Thymus (tissue), 11 donors: ENCODE measurements around the gene CCDC167. TPM values are rescaled to one million over a fixed set of nuclear protein-coding genes. Genes with fewer than 3 reads are reported as not detected.

Experiments used
- DNase-seq, 9 donors: peaks; one replicate each; pipeline ENCODE4 v3.0.0-alpha.2; 2013; ENCODE audit warnings: low spot score in 9 of 9, low read depth in 6 of 9, missing footprints in 1 of 9
- H3K27ac ChIP-seq, 2 donors: one replicate each; pipeline ENCODE4 v1.5.1; 2013; ENCODE audit warnings: control low read depth in 1 of 2, low read depth in 1 of 2, low read length in 1 of 2, mild to moderate bottlenecking in 1 of 2, moderate library complexity in 1 of 2
- H3K27me3 ChIP-seq, 2 donors: one replicate each; pipeline ENCODE4 v1.5.1; 2013; ENCODE audit warnings: low read length in 1 of 2; ENCODE audit not compliant: control insufficient read depth in 2 of 2, insufficient read depth in 1 of 2
- H3K36me3 ChIP-seq, 2 donors: one replicate each; pipeline ENCODE4 v1.5.1; 2013; ENCODE audit warnings: low read length in 1 of 2, mild to moderate bottlenecking in 1 of 2, moderate library complexity in 1 of 2; ENCODE audit not compliant: control insufficient read depth in 2 of 2, insufficient read depth in 2 of 2
- H3K4me1 ChIP-seq, 2 donors: one replicate each; pipeline ENCODE4 v1.5.1; 2013; ENCODE audit warnings: low read length in 2 of 2; ENCODE audit not compliant: control insufficient read depth in 2 of 2, insufficient read depth in 2 of 2
- H3K4me3 ChIP-seq, 2 donors: one replicate each; pipeline ENCODE4 v1.5.1; 2013; ENCODE audit warnings: low read length in 2 of 2, control low read depth in 1 of 2, mild to moderate bottlenecking in 1 of 2
- H3K9me3 ChIP-seq, 2 donors: one replicate each; pipeline ENCODE4 v1.5.1; 2013; ENCODE audit warnings: low read length in 1 of 2, mild to moderate bottlenecking in 1 of 2; ENCODE audit not compliant: control insufficient read depth in 2 of 2, insufficient read depth in 1 of 2
- WGBS: extraction: QIAGEN DNeasy Blood & Tissue Kit; methylation state at CpG from one replicate; pipeline ENCODE4 v1.1.7; 2013; 5-methylcytosine and 5-hydroxymethylcytosine counted together
- polyA plus RNA-seq: library from polyadenylated mRNA; stranded (reverse); fragments of 200-250 nt; gene quantifications from one replicate; pipeline ENCODE4 v1.2.3, GENCODE V29; 2013
- total RNA-seq: library from RNA; stranded (reverse); fragments of 120-200 nt; gene quantifications from one replicate; pipeline ENCODE4 v1.2.4, GENCODE V29; 2013
- donor health status: healthy.

CCDC167 gene
- total and polyA plus RNA-seq, 2 donors, result 54.9 to 122 TPM

GRCh38 chr6:37516076-37516919 lies 16.6 kb upstream of the CCDC167 start:
- peak overlapping the region; percentile 39 to 43 for H3K4me3 ChIP-seq
- peaks cover 75 to 94% of the 10 kb centered on the region in 2 donors for H3K4me1 ChIP-seq
- DNase-seq, result peak in 6 of 9 donors; percentile 74 to 94 (median 84)
- peak overlapping the region; percentile 92 to 95 for H3K27ac ChIP-seq
- WGBS, result 10% methylated on average over 18 of the region's 18 CpGs
- H3K27me3 ChIP-seq, result peaks cover 0 to 13% of the 10 kb centered on the region in 2 donors
- peaks cover 0 to 3% of the 10 kb centered on the region in 2 donors for H3K9me3 ChIP-seq
- no peaks in the 10 kb centered on the region for H3K36me3 ChIP-seq

- peak overlapping the region; percentile 92 to 95 for H3K27ac ChIP-seq
- H3K27me3 ChIP-seq, result peaks cover 0 to 13% of the 10 kb centered on the region in 2 donors
- no peak for DNase-seq
- 78% methylated on average over 9 of the region's 9 CpGs for WGBS
- peaks cover 0 to 3% of the 10 kb centered on the region in 2 donors for H3K9me3 ChIP-seq
- H3K4me3 ChIP-seq, result peak overlapping the region; percentile 39 to 43
- peaks cover 74 to 94% of the 10 kb centered on the region in 2 donors for H3K4me1 ChIP-seq
- H3K36me3 ChIP-seq, result no peaks in the 10 kb centered on the region
These were observed 16.0 kb upstream of the CCDC167 start for GRCh38 chr6:37515712-37516075.

- peaks cover 71 to 98% of the 10 kb centered on the region in 2 donors for H3K4me1 ChIP-seq
- DNase-seq, result peak in 1 of 9 donors; percentile 55
- H3K27ac ChIP-seq, result peak overlapping the region; percentile 81 to 92
- no peak overlapping the region for H3K4me3 ChIP-seq
- H3K27me3 ChIP-seq, result peaks cover 0 to 13% of the 10 kb centered on the region in 2 donors
- no peaks in the 10 kb centered on the region for H3K36me3 ChIP-seq
- peaks cover 0 to 3% of the 10 kb centered on the region in 2 donors for H3K9me3 ChIP-seq
- WGBS, result 64% methylated on average over 7 of the region's 7 CpGs
These were observed 15.1 kb upstream of the CCDC167 start for GRCh38 chr6:37514837-37515236.

GRCh38 chr6:37514321-37514771 lies 14.7 kb upstream of the CCDC167 start:
- no peaks in the 10 kb centered on the region for H3K36me3 ChIP-seq
- H3K4me3 ChIP-seq, result no peak overlapping the region
- peaks cover 0 to 2% of the 10 kb centered on the region in 2 donors for H3K9me3 ChIP-seq
- WGBS, result 92% methylated on average over 5 of the region's 5 CpGs
- DNase-seq, result no peak
- H3K27ac ChIP-seq, result peak overlapping the region; percentile 6 to 92
- H3K4me1 ChIP-seq, result peaks cover 71 to 100% of the 10 kb centered on the region in 2 donors
- H3K27me3 ChIP-seq, result peaks cover 0 to 13% of the 10 kb centered on the region in 2 donors

- DNase-seq, result no peak
- no peak overlapping the region for H3K4me3 ChIP-seq
- peaks cover 74 to 100% of the 10 kb centered on the region in 2 donors for H3K4me1 ChIP-seq
- peaks cover 0 to 13% of the 10 kb centered on the region in 2 donors for H3K27me3 ChIP-seq
- no peaks in the 10 kb centered on the region for H3K36me3 ChIP-seq
- no peak overlapping the region for H3K27ac ChIP-seq
- 89% methylated on average over 10 of the region's 10 CpGs for WGBS
- no peaks in the 10 kb centered on the region for H3K9me3 ChIP-seq
These were observed 13.9 kb upstream of the CCDC167 start for GRCh38 chr6:37513576-37513975.

- Histone ChIP-seq H3K4me1 (peaks cover 75 to 100% of the 10 kb centered on the region in 2 donors), H3K36me3 (no peaks in the 10 kb centered on the region), H3K27ac (peak overlapping the region in 1 of 2 donors; percentile 86), H3K27me3 (peaks cover 0 to 13% of the 10 kb centered on the region in 2 donors), H3K9me3 (no peaks in the 10 kb centered on the region), H3K4me3 (no peak overlapping the region)
- 64% methylated on average over 9 of the region's 9 CpGs for WGBS
- no peak for DNase-seq
These were observed 13.5 kb upstream of the CCDC167 start for GRCh38 chr6:37513155-37513554.

GRCh38 chr6:37512400-37513011 lies 12.8 kb upstream of the CCDC167 start:
- Histone ChIP-seq H3K9me3 (no peaks in the 10 kb centered on the region), H3K4me1 (peaks cover 74 to 97% of the 10 kb centered on the region in 2 donors), H3K27ac (peak overlapping the region in 1 of 2 donors; percentile 86), H3K27me3 (peaks cover 0 to 13% of the 10 kb centered on the region in 2 donors), H3K36me3 (no peaks in the 10 kb centered on the region), H3K4me3 (no peak overlapping the region)
- DNase-seq, result no peak
- 94% methylated on average over 12 of the region's 12 CpGs for WGBS

- peaks cover 0 to 13% of the 10 kb centered on the region in 2 donors for H3K27me3 ChIP-seq
- peak overlapping the region in 1 of 2 donors; percentile 86 for H3K27ac ChIP-seq
- DNase-seq, result peak in 1 of 9 donors; percentile 64
- H3K4me3 ChIP-seq, result no peak overlapping the region
- H3K4me1 ChIP-seq, result peaks cover 72 to 97% of the 10 kb centered on the region in 2 donors
- no peaks in the 10 kb centered on the region for H3K36me3 ChIP-seq
- no peaks in the 10 kb centered on the region for H3K9me3 ChIP-seq
- WGBS, result 90% methylated on average over 16 of the region's 16 CpGs
These were observed 12.3 kb upstream of the CCDC167 start for GRCh38 chr6:37511910-37512399.

- H3K36me3 ChIP-seq, result no peaks in the 10 kb centered on the region
- H3K27me3 ChIP-seq, result peaks cover 0 to 13% of the 10 kb centered on the region in 2 donors
- DNase-seq, result peak in 1 of 9 donors; percentile 55
- 80% methylated on average over 5 of the region's 5 CpGs for WGBS
- H3K4me3 ChIP-seq, result no peak overlapping the region
- no peaks in the 10 kb centered on the region for H3K9me3 ChIP-seq
- H3K4me1 ChIP-seq, result peaks cover 64 to 97% of the 10 kb centered on the region in 2 donors
- H3K27ac ChIP-seq, result peak overlapping the region in 1 of 2 donors; percentile 86
These were observed 11.5 kb upstream of the CCDC167 start for GRCh38 chr6:37511201-37511600.
